ENCODE data around the gene SRC. TPM values are rescaled to one million over a fixed set of nuclear protein-coding genes. Genes with fewer than 3 reads are reported as not detected.
A peak's percentile ranks its signal among the peaks of the same experiment; 100 is the strongest.

SRC gene
- total and polyA plus RNA-seq, 2 experiments from 2014 or later = 8.0 to 25.9 TPM

GRCh38 chr20:37303637-37304036, 42.3 kb upstream of the SRC start:
- H2AFZ ChIP-seq = no peak overlapping the region
- peaks cover 5% of the 10 kb centered on the region; the same call in 1 of the 2 replicates for H3K79me2 ChIP-seq (replicated peaks; ENCODE audit: insufficient read depth)
- H3K4me1 ChIP-seq (ENCODE audit: insufficient read depth) = peaks cover 9% of the 10 kb centered on the region; the same call in 1 of the 2 replicates
- DNase-seq (ENCODE audit: low spot score) (no peak), ATAC-seq (no peak)
- H3K27me3 ChIP-seq (ENCODE audit: insufficient read depth) = no peaks in the 10 kb centered on the region
- Mint-ChIP-seq H3K9me3 (no peaks in the 10 kb centered on the region), H3K36me3 (ENCODE audit: low read depth) (peaks cover 32% of the 10 kb centered on the region), H3K4me3 (no peak overlapping the region), H3K27me3 (ENCODE audit: insufficient read depth, low read depth, poor library complexity) (peaks cover 7% of the 10 kb centered on the region), H3K4me1 (peaks cover 8% of the 10 kb centered on the region), H3K27ac (no peak overlapping the region)
- no peaks in the 10 kb centered on the region for H3F3A ChIP-seq (replicated peaks; ENCODE audit: low read depth)
- H3K4me2 ChIP-seq = no peak overlapping the region
- 0 out of 2 replicates have a peak overlapping the region, but pooled peaks have one; percentile 27 for H3K27ac ChIP-seq (ENCODE audit: low read depth)
- H3K36me3 ChIP-seq (ENCODE audit: insufficient read depth) = no peaks in the 10 kb centered on the region
- TF ChIP-seq STAT1 (IDR thresholded peaks at IDR 0.05; ENCODE audit: unreplicated experiment) = no peak
- no peak overlapping the region for H3K4me3 ChIP-seq
- peaks cover 7% of the 10 kb centered on the region for H4K20me1 ChIP-seq (replicated peaks; ENCODE audit: insufficient read depth)
- no peaks in the 10 kb centered on the region for H3K9me2 ChIP-seq (ENCODE audit: insufficient read depth)

- Histone ChIP-seq H2AFZ (no peak overlapping the region), H4K20me1 (replicated peaks; ENCODE audit: insufficient read depth) (peaks cover 7% of the 10 kb centered on the region), H3F3A (replicated peaks; ENCODE audit: low read depth) (no peaks in the 10 kb centered on the region), H3K4me1 (ENCODE audit: insufficient read depth) (peaks cover 9% of the 10 kb centered on the region; the same call in 1 of the 2 replicates), H3K9me2 (ENCODE audit: insufficient read depth) (no peaks in the 10 kb centered on the region), H3K79me2 (replicated peaks; ENCODE audit: insufficient read depth) (0 out of 2 replicates have a peak, but pooled peaks cover 4% of the 10 kb centered on the region), H3K27me3 (ENCODE audit: insufficient read depth) (no peaks in the 10 kb centered on the region), H3K4me3 (no peak overlapping the region), H3K4me2 (no peak overlapping the region), H3K27ac (ENCODE audit: low read depth) (no peak overlapping the region; the same call in 1 of the 2 replicates), H3K36me3 (ENCODE audit: insufficient read depth) (no peaks in the 10 kb centered on the region)
- ATAC-seq = peak; percentile 29; the same call in 2 of the 3 replicates
- peaks cover 7% of the 10 kb centered on the region for H3K27me3 Mint-ChIP-seq (ENCODE audit: insufficient read depth, low read depth, poor library complexity)
- H3K27ac Mint-ChIP-seq = no peak overlapping the region
- no peak for DNase-seq (ENCODE audit: low spot score)
- H3K36me3 Mint-ChIP-seq (ENCODE audit: low read depth) = peaks cover 36% of the 10 kb centered on the region
- peaks cover 8% of the 10 kb centered on the region for H3K4me1 Mint-ChIP-seq
- H3K4me3 Mint-ChIP-seq = no peak overlapping the region
- no peaks in the 10 kb centered on the region for H3K9me3 Mint-ChIP-seq
- no peak for TF ChIP-seq ZNF462 (CRISPR knock-in tag; IDR thresholded peaks at IDR 0.05)
- no peak for TF ChIP-seq REST (IDR thresholded peaks at IDR 0.05; ENCODE audit: unreplicated experiment)
- TF ChIP-seq NANOG (IDR thresholded peaks at IDR 0.05; ENCODE audit: borderline replicate concordance) = no peak
- TF ChIP-seq ZNF114 (CRISPR knock-in tag; IDR thresholded peaks at IDR 0.05) = no peak
- no peak for TF ChIP-seq CREB1 (CRISPR knock-in tag; IDR thresholded peaks at IDR 0.05; ENCODE audit: low read depth)
- no peak for TF ChIP-seq STAT1 (IDR thresholded peaks at IDR 0.05; ENCODE audit: unreplicated experiment)
- TF ChIP-seq POLR2AphosphoS5 (IDR thresholded peaks at IDR 0.05; ENCODE audit: low read depth) = no peak
- TF ChIP-seq EZH2 (IDR thresholded peaks at IDR 0.05; ENCODE audit: low read depth, unreplicated experiment) = no peak
- no peak for TF ChIP-seq CTCF (conservative IDR thresholded peaks at IDR 0.05; ENCODE audit: low read depth in 2 of 2)
Measured at GRCh38 chr20:37305079-37305478, 40.9 kb upstream of the SRC start.
